CD4-positive, alpha-beta T cell treated with Interleukin-2 at 100 ng/mL for 4 hours (primary cell): Measurements from ENCODE around the gene CDK18.

Experiments
- DNase-seq: peaks from one replicate; pipeline ENCODE4 v3.0.0-alpha.2; 2020; ENCODE audit warnings: low spot score

CDK18 gene

DNA sequence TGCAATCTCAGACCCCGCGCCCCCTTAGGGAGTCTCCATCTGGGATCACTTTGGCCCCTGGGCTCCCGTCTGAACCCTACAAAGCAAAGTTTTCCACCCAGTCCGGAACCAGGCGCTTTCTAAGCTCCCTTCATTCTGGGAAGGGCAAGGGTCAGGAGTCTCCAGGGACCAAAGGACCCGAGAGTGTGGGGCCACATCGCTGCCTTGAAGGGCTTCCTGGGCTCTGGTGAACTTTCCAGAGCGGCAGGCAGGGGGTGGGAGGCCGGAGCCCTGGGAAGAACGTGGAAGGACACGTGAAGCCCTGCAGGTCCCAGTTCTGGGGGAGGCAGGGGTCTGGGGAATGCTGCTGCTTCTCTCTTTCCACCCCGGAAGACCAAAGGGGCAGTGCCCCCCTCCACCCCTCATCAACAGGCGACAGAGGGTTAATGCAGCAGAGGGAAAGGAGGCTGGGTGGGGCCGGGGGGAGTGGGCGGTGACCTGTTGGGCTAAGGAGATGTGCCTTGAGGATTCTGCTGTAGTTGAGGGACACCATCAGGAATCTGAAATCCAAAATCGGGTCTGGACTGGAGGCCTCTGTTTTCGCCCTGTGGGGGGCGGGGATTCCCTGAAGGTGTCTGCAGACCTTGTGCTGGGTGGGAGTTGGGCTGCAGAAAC lies 734 bp downstream of the CDK18 start:
- DNase-seq = no peak

DNA sequence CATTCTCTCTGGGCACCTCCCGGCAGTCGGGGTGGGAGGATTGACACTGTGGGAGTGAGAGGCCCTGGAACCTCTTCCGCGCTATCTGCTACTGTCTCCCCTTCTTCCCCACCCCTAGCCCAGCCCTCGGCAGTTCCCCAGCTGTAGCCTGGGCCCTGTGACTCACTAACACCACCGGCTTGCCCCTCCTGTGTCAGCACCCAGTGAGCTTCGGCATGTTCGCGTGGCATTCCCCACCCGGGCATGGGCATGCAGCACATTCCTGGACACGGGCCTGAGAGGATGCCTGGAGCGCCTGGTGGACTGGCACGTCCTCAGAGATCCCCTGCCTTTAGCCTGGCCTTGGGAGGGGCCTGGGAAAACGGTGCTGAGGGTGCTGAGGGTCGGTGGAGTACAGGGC lies 1.3 kb downstream of the CDK18 start:
- no peak for DNase-seq

DNA sequence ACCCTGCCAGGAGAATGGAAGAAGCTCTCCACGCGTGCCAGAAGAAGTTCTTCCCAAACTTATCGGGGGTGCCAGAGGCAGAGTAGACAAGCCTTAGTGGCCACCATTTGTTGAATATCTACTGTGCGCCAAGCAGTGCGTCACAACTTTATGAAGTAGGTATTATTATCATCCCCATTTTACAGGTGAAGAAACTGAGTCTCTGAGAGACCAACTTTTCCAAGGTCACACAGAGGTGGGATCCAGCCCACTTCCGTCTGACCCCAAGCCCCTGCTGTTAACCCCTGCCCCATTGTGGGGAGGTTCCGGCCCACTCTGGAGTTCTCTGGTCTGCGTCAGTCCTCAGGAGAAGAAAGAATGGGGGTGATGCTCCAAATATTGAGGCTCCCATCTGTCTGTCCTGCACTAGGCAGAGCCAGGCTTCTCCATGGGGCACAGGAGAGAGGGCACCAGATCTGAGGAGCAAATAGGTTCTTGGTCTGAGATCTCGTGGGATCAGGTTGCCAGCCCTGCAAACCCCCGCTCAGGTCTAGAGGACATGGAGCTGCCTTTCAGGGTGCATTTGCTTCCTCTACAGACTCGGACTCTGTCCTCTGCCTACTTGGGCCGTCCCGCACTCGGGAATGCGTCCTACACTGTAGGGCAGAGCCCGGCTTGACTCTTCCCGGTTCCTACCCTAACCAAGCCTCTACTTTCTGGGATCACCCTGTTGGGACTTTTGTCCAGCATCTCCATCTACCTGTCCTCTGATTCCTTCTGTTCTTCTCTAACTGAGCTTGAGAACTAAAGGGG lies 2.1 kb downstream of the CDK18 start:
- no peak for DNase-seq

DNA sequence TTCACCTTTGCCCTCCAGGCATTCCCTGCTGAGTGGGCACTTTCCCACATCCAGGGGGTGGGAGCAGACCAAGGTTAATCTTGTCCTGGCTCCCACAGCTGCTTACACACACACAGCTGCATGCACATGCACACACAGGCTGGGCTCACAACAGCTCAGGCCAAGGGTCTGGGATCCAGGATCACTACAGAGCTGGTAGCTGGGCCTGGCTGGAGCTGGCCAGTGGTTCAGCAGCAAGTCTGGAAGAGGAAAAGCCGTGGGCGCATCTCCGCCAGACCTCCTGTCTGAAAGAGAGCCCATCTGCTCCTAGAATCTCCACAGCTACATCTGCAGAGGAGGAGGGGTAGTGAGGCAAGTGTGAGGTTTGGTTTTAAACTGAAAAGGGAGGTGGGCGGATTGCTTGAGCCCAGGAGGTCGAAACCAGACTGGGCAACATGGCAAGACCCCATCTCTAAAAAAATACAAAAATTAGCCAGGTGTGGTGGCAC lies 3.8 kb downstream of the CDK18 start:
- DNase-seq = no peak

DNA sequence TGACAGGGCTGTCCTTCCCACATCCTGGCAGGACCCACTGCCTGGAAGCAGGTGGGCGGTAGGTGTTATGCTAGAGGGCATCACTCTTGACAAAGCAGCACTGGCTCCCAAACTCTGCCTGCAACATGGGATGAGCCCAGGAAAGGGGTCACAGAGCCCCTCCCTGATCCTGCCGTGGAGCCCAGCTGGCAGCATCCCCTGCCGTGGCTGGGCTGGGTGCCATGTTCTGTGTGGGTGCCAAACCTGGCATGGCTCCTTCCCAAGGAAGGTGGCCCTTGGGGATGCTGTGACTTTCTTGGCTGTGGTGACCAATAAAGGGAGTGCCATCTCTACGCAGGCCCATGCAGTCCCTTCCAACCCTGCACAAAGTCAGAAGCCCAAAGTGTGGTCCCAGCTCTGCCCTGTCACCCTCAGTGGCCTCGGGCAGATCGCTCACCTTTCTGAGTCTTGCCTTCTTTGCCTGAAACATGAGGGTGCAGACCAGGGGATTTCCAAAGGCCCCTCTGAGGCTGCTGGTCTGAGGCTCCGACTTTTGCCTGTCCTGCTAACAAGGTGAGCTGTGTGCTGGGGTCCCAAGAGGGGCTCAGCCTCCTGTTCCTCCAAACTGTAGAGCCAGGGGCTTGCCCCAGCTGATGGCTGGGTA lies 6.0 kb downstream of the CDK18 start:
- no peak for DNase-seq

DNA sequence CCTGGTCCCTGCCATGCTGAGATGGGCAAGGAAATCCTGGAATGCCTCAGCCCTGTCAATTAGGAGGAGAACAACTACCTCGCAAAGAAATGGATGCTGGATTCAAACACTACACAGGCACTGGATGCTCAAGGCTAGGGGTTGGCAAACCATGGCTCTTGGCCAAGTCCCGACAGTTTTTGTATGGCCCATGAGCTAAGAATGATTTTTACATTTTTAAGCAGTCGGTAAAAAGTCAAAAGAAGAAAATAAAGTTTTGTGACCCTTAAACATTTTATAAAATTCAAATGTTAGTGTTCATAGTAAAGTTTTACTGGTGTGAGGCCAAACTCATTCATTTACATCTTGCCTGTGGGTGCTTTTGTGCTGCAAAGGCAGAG lies 6.5 kb downstream of the CDK18 start:
- DNase-seq = no peak

DNA sequence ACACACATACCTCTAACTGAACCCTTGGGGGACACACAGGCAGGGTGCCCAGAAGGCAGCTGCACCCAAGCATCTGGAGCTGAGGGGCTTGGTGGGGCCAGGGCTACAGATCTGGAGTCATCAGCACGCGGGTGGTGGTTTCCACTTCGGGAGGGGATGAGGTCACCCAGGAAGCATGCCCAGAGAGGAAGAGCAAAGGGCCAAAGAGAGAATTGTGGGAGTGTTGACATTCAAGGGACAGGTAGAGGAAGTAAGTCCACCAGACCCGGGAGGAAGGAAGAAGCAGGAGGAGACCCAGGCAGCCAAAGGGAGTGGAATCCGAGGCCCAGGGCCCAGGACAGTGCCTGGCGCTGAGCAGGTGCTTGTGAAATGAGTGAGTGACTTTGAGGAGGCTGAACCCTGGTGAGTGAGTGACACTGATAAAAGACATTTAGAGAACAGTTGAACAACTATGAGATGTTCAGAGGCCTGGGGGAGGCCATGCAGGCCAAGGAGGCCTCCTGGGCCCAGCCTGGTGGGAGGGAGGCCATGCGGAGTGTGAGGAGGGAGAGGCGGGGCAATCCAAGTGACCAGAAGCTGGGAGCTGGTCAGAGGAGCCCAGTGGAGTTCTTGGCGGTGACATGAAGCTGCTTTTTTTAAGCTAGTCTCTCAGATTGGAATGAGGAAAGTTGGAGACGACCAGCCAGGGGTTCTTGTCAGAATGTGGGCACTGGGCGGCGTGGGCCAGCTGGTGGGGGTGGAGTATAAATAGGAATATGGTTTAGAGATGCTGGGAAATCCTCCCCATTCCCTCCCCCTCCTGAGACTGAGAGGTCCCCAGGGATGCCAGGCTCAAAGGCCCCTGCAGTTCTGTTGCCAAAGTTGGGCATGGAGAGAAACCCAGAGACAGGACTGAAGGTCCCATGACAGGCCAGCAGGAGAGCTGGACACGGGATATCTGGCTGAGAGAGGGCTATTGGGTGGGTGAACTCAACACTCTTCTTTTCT lies 7.9 kb downstream of the CDK18 start:
- DNase-seq = no peak

DNA sequence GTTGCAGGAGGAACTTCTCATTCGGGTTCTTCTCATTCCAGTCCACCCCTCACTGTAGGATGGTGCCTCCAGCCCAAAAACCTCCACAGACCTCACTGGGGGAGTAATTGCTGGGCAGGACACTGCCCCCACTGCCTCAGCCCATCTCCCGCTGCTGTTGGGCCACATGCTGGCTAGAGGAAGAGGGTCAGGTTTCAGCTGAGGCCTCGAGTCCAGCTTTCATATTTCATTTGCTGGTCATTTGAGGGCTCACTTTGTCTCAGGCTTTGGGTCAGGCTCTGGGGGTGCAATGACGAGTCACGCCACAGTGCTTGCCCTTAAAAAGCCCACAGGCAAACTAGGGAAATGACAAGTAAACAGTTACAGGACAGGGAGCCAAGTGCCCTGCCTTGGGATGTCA lies 9.3 kb downstream of the CDK18 start:
- no peak for DNase-seq

DNA sequence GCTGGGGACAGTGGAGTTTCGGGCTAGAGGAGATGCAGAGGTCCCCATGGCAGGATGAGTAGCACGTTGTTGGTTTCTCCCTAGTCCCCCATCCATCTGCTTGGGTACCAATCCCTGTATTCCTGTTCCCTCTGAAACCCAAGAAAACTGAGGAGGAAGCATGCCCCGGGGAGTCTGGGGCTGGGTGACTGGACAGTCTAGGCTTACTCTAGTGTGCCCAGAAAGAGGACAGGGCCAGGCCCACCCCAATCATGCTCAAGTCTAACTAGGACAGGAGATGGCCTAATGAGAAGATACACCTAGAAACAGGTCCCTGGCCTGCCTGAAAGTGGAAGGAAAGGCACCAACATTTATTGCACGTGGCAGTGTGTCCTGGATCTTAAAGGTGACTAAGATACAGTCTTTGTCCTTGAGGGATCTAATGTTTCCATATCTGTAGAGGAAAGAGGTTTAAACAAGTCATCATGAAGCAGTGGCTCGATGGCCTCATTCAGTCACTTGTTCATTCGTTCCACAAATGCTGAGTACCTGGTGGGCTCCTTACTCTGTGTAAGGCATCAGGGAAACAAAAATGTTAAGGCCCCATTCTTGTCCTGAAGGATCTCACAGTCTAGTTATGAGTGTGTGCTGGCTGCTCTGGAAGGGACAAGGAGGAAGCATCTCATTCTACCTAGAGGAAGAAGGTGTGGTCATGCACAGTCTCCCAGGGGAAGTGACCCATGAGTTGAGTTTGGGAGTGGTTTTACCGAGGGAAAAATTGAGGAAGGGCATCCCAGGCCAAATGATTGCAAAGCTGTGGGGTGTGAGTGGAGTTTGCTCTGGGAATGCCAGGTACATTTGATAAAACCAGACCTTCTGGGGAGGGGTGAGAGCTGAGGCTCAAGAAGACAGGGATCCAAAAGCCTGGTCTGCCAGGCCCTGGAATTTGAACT lies 10.0 kb downstream of the CDK18 start:
- no peak for DNase-seq

DNA sequence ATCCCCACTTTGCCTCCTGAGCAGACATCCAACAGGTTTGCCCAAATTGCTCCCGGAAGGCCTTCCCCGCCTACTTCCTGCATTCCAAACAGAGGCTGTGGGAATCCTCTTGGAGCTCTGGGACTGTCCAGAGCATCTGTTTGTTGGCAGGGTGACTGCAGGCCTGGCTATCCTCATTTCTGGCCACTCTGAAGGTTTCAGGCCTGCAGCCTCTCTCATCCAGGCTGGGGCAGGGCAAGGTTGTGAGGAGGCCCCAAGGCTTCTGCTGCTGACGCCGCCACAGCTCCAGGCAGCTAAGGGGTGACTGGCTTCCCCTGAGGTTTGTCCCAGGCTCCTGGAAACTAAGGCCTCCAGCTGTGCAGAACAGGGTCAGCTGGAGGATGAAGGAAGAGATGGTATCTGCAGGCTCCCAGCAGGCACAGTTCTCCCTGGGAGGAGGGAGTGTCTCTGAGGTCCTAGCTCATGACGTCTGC lies 11.3 kb downstream of the CDK18 start:
- DNase-seq = no peak

DNA sequence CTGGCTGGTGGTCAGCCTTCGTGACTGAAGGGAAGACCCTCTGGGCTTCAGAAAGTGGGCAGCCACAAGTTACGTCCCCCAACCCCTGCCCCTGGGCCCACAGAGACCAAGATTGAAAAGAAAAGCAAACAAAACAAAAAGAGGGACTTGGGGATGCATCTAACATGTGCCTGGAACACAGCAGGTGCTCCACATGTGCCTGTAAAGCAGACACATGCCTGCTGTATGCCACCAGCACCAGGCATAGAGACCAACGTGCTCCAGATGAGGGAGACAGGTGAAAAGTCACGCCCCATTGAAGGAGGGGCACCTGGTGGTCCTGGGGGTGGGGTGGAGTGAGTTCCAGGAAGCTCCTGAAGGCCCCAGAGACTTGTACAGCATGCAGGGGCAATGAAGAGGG lies 11.9 kb downstream of the CDK18 start:
- no peak for DNase-seq

DNA sequence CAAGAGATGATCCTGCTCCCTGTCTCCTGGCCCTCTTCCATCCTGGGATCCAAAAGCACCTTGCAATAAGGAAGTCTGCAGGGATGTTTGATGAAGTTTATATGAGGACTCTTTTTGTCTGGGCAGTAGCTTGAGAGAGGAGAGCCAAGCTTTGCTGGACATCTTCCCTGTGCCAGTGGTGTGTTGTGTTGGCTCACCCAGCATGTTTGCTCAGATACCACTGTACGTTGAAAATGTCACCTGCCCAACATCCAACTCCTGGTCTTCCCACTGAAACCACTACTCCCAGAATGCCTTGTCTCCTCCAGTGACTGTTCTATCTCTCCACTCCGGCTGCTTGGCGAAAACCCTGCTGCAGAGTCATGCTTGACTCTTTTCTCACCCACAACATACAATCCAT lies 12.8 kb downstream of the CDK18 start:
- no peak for DNase-seq

DNA sequence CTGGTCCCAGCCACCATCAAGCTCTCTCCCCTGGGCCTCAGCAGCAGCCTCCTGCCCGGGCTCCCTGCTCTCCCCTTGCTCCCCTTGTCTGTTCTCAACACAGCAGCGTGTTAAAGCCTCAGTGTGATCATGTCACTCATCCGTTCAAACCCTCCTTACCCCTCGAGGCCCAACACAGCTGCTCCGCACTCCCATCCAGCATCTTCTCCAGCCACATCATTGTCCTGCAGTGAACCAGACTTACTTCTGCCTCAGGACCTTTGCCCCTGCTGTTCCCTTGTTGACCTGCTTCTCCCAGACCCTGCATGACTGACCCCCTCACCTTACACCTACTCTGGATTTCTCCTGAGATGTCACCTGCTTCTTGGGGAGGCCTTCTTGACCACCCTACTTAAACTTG lies 13.3 kb downstream of the CDK18 start:
- DNase-seq = no peak

DNA sequence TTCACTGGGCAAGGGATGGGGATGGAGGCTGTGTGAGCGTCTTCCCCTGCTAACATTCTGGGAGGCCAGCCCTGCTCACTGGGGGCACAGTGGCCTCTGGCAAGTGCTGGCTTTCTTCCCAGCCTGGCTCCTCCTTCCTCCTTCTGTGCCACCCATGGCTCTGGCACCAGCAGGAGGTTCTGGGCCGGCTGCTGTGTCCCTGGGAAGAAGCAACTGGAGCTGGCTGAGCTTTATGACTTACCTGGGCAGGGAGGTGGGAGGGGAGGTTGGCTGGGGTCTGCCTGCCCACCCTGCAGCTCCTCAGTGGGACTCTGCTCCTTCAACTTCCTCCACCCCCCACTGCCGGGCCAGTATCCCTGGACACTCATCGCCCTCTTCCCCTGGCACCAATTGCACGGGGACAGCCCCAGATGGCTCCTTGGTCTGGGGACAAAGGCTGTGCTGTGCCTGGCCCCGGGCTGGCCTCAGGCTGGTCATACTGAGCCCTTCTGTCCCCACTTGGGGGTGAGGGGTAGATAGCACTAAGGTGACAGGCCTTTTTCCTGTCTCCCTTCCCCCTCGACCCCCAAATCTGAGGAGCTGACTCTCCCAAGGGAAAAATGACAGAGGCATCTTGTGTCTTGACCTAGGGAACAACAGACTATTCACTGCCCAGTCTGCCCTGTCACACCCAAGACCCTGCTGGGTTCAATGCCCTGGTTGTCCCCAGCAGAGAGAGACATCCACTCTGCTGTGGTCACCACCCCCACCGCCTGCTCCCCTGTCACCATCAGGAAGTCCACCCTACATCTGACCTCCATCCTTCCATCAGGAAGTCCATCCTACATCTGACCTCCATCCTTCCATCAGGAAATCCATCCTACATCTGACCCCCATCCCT lies 14.4 kb downstream of the CDK18 start:
- no peak for DNase-seq

DNA sequence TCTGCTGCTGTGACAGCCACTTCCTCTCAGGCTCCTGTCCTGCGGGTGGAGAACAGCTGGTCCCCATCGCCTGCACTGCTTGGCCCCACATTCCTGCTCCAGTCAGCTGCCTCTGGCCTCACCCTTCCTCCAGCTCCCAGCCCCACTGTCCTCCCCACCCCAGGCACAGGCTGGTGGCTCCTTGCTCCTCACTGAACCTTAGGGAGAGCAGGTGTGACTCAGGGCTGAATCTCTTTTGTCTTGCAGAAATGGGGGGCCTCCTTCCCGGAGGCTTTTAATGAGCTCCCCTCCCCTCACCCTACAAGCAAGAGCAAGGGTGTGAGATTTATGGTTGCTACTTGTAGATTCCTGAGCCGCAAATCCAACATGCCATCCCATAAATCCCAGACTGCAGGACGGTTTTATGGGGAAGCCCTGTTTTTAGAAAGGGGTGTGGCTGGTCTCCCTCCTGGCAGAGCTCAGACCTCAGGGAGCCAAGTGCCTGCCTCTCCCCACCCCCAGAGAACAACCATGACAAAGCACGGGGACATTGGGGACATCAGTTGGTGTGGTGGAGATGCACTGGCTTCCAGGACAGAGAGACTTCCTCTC lies 15.2 kb downstream of the CDK18 start:
- no peak for DNase-seq

DNA sequence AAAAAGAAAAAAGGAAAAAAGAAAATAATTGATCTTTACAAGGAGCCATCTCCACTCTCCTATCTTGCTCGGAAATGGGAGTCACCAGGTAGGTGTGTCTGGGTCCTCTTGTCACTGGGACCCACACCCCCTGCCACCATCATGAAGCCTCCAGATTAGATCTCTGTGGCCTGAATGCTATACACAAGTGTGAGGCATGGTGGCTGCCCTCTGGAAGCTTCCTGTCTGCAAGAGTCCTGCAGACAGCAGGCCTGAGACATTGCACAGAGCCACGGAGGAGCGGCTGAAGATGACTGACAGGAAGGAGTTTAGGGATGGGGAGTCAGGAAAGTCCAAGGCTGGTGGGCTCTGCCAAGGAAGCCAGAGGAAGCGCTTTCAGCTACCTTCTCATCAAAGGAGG lies 16.2 kb downstream of the CDK18 start:
- no peak for DNase-seq

DNA sequence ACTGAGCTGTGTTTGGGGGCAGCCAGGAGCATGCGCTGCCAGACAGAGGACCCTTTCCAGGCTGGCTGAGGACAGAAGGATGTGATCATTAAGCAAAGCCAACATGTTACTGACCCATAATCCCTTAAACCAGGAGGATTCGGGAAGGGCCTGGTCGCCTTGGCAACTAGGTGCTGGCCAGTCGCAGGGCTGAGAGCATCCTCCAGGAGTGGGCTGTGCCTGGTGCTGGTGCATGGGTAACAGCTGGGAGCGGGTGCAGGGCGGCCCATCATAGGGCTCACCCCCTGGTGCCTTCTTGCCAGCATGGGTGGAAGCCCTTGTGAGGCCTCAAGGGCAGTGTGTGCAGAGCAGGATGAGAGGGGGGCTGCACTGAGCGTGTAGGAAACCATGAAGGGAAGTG lies 17.2 kb downstream of the CDK18 start:
- DNase-seq = no peak

DNA sequence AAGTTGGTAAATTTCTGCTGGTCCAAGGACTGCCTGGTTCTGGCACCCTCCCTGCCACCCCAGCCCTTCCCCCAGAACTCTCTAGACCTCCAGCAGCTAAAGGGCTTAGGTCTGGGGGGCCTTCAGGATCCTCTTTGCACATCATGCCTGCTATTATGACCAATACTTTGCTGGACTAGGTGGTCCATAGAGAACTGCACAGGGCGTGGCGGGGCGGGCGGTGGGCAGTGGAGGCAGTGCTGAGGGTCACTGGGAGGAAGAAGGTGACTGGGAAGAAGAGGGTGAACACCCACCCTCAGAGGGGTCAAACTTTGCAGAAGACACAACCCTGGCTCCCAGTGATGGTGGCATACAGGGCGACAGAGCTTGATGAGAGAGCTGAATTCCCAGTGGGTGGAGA lies 18.2 kb downstream of the CDK18 start:
- no peak for DNase-seq

DNA sequence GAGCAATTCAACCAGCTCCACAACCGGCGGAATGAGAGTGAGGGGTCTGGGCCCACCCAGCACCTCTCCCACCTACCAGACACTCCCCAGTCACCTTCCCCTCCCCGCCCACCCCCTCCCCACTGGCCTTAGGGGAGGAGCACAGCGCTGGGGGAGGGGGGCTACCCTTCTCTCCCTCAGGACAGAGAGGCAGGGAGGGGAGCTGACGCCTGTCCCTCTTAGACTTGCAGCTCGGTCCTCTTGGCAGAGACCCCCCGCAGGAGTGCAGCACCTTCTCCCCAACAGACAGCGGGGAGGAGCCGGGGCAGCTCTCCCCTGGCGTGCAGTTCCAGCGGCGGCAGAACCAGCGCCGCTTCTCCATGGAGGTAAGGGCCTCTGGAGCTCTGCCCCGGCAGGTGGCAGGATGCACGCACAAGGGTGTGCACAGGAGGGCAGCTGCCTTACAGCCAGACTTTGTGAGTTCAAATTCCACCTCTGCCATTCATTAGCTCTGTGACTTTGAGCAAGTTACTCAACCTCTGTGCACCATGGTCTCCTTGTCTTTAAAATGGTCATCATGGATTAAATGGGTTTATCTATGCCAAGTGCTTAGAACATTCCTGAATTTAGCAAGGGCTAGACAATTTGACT lies 18.9 kb downstream of the CDK18 start:
- DNase-seq = no peak
